Left ventricle myocardium superior (tissue), 1 donor: ENCODE results near the gene KRTAP10-10. TPM values are rescaled to one million over a fixed set of nuclear protein-coding genes. Genes with fewer than 3 reads are reported as not detected.
A peak's percentile ranks its signal among the peaks of the same experiment; 100 is the strongest.
"Not testable (repeated sequence)": the region's sequence is repeated elsewhere in the genome, so short reads cannot be mapped to it uniquely, and the experiment has no call there.

Source experiments
- ATAC-seq: fragments of 200-7000 bp; cut with Tn5 transposase; one replicate; pipeline ENCODE4 v1.9.1; 2020; ENCODE audit warnings: mild to moderate bottlenecking, moderate library complexity
- DNase-seq: peaks from one replicate; pipeline ENCODE4 v3.0.0-alpha.2; 2020
- intact Hi-C: fragments of 100-400 bp; cut with micrococcal nuclease; formaldehyde crosslinking; loops from one replicate; pipeline ENCODE4 v1.11.0; 2022
- total RNA-seq: library from RNA; stranded (reverse); fragmentation: NEBNext Ultra II Directional; extraction: Animal tissue kit (Norgen Biotek cat#: 25700); gene quantifications from one replicate; pipeline ENCODE4 v1.2.1, GENCODE V29; 2021
- donor health status: DM: no; HTN: yes; CAD: no; lungs with severe emphysema.

The KRTAP10-10 gene
- total RNA-seq, 1 donor from 2014 or later: not detected

DNA sequence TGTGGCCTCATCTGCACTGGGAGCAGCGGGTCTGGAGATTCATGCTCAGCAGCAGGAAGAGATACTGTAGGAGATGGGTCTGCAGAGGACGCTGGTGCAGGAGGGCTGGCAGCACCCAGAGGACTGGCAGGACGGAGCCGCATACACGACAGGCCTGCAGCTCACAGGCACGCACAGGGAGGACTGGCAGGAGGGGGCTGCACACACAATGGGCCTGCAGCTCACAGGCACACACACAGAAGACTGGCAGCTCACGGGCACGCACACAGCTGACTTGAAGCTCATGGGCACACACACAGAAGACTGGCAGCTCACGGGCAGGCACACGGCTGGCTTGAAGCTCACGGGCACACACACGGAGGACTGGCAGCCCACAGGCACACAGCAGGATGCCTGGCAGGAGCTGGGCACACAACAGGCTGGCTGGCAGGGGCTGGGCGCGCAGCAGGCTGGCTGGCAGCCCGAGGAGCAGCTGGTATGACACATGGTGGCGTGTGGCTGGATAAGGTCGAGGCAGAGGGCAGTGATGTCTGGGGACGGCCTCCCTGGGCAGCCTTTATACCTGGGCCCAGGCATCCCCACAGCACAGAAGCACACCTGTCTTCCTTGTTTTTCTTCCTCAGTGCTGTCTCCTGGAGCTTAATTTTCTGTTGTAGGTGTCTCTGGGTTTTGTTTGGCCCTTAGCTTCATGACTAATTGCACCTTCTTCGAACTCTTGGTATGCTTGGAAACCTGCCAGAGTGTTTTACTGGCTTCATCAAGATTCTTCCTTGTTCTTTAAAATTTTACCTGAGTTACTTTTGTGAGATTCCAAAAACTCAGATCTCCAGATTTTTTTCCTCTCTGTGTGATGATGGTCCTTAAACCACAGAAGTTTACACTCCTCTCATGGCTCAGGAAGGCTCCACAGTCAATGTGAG is 29.5 kb downstream of the KRTAP10-10 start, which contains the start of gene KRTAP12-2:
Gene KRTAP12-2 (minus strand): TSS at position 527 of the 920 bp plus-strand sequence. CDS start 41 bp downstream, at position 486.
- DNase-seq (peak; percentile 87), ATAC-seq (peak; percentile 100)
- intact Hi-C loops: no loop called here

DNA sequence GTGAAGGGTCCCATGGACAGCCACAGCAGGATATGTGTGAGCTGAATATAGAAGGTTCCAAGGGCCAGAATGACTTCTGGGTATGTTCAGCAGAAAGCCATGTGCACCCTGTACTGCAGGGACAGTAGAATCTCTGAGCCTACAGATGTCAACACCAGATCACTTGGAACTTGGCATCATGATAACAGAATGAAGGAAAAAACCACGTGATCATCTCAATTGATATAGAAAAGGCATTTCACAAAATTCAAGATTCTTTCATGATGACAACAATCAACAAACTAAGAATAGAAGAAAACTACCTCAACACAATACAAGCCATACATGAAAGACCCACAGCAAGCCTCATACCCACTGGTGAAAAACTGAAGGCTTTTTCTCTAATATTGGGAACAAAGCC is 30.5 kb downstream of the KRTAP10-10 start:
- no peak for DNase-seq

DNA sequence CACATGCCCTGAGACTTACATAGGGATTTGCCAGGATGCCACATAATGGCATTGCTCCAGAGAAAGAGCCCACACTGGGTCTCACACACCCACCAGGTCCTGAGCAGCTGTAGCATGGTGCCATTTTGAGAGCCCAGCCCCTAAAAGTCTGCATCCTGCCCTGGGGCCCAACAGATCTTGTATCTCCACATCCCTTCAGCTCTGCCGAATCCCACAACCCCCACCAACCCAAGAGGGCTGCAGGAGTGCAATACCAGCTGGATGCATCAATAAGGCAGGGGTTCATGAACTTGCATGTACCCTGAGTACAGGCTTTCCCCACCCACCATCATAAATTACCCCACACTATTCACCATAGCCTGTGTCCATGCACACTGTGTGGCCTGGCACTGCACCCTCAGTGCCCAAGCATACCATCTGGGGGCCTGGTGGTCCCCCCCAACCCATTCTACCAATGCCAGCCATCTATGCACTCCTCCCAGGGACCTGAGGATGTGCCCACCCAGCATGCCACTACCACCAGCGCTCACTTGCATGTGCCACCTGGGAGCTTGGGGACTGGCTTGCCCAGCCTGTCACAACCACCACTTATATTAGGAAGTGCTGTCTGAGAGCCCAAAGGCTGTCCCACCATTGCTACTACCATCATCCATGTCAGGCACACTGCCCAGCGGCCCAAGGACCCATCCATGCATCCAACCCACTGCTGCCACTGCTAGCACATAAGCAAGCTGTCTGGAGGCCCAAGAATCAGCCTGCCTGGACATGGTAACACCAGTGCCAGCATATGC is 33.7 kb downstream of the KRTAP10-10 start:
- intact Hi-C loops: no loop called here
- DNase-seq: no peak

More for the DNA sequence above, 30.5 kb downstream of the KRTAP10-10 start:
- intact Hi-C loops: no loop called here
- ATAC-seq: no peak

DNA sequence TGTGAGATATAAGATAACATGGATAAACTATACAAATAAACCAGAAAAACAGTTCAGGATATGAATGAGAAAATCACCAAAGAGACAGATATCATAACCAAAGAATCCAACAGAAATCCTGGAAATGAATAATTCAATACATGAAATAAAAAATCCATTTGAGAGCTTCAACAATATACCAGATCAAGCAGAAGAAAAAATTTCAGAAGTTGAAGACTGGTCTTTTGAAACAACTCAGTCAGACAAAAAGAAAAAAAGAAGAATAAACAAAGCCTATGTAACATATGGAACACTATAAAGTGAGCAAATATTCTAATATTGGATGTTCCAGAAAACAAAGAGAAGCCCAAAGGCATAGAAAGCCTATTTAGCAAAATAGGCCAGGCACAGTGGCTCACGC is 34.8 kb downstream of the KRTAP10-10 start:
- DNase-seq (no peak), ATAC-seq (no peak)
- intact Hi-C loops: no loop called here

More for the DNA sequence above, 33.7 kb downstream of the KRTAP10-10 start:
- ATAC-seq: no peak

DNA sequence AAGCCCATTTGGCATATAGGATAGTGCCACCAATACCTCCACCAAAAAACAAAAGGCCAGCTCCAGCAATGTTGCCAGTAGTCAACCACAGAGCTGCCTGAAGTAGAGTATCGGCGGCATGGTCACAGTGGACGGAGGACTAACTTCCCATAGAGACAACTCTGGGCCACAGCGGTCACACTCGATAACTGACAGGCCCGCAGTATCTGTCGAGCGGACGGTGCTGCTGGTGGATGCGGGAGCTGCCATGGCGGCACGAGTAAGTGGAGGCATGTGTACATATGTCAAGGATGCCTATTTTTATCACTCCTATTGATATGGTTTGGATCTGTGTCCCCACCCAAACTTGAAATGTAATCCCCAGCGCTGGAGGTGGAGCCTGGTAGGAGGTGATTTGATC is 40.7 kb downstream of the KRTAP10-10 start:
- intact Hi-C loops: no loop called here
- ATAC-seq (no peak), DNase-seq (no peak)

DNA sequence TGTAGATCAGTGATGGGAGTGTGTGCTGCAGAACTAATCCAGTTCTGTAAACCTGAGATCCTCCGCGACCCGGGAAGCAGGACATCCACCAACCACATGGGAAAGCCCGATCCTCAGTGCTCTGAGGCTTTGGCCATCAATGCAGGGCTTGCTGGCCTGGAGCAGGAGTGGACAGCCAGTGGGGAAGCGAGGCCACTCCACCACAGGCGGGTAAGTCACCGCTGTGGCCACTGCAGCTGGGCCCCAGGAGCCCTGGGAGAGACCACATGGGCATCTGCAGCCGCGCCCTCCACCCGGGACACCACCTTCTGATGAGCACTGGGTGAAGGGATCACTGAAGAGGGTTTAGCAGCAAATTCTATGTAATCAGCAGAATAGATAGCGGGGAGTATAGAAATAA is 44.0 kb downstream of the KRTAP10-10 start:
- intact Hi-C loops: no loop called here
- DNase-seq (no peak), ATAC-seq (no peak)

DNA sequence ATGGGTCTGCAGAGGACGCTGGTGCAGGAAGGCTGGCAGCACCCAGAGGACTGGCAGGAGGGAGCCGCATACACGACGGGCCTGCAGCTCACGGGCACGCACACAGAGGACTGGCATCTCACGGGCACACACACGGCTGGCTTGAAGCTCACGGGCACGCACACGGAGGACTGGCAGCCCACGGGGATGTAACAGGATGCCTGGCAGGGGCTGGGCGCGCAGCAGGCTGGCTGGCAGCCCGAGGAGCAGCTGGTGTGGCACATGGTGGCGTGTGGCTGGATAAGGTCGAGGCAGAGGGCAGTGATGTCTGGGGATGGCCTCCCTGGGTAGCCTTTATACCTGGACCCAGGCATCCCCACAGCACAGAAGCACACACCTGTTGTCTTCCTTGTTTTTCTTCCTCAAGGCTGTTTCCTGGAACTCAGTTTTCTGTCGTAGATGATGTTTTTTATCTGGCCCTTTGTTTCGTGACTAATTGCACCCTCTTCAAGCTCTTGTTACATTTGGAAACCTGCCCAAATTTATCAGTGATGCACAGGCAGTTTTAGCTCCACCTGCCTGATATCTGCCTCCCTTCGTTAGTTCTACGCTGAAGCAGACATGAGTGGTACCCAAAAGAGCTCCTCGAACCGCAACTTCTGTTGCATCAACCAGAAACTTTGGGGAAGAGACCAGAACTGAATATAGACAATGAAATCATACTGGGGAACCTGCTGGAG is 44.9 kb downstream of the KRTAP10-10 start, which contains the start of gene KRTAP12-1:
Gene KRTAP12-1 (minus strand): TSS at position 303 of the 719 bp plus-strand sequence. CDS start 40 bp downstream, at position 263.
- no peak for DNase-seq
- intact Hi-C loops: no loop called here
- peak; percentile 59 for ATAC-seq

DNA sequence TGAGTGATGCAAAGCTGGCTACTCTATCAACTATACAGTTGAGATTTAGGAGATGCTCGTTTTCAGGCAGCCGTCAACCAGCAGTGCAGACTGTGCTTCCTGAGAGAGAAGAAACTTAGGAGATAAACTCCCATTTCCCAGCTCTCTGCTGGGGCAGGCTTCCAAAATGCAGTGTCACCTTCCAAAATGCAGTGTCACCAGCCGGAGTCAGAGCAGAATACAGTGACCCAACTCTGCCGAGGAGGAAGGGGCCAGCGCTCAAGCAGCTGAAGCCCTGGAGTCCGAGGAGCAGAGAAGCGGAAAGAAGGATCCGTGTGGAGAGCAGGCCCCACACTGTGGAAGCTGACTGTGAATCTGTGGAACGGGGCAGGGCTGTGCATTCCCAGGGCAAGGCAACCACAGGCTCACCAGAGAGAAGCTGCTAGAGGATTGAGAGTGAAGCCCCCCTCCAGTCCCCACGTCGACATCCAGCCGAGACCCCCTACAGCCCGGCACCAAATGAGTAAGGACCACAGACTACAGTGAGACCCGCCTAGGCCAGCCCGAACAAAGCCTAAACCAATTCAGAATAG is 45.5 kb downstream of the KRTAP10-10 start:
- ATAC-seq: no peak
- intact Hi-C loops: no loop called here
- DNase-seq: no peak

DNA sequence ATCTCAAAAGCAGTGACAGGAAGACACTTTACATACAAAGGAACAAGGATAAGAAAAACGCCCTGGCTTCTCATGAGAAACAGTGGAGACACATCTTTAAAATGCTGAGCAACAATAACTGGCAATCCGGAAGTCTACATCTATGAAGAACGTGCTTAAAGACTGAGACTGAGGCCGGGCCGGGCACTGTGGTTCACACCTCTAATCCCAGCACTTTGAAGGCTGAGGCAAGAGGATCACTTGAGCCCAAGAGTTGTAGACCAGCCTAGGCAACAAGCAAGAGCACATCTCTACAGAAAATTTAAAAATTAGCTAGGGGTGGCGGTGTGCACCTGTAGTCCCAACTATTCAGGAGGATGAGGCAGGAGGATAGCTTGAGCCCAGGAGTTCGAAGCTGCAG is 46.9 kb downstream of the KRTAP10-10 start:
- ATAC-seq (no peak), DNase-seq (no peak)
- intact Hi-C loops: no loop called here

DNA sequence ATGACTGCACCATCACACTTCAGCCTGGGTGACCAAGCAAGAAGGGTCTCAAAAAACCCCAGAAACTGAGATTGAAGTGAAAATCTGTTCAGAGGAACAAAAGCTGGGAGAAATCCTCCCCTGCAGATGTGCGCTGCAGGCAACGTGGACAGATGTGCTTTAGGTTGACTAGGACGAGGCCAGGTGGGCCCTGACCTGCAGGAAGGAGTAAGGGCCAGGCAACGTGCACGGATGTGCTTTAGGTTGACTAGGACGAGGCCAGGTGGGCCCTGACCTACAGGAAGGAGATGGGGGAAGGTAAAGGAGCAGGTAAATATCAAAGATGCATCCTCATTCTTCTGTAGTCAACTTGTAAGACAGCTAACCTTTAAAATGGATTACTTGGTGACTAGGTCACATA is 47.3 kb downstream of the KRTAP10-10 start:
- intact Hi-C loops: no loop called here
- DNase-seq (no peak), ATAC-seq (no peak)

DNA sequence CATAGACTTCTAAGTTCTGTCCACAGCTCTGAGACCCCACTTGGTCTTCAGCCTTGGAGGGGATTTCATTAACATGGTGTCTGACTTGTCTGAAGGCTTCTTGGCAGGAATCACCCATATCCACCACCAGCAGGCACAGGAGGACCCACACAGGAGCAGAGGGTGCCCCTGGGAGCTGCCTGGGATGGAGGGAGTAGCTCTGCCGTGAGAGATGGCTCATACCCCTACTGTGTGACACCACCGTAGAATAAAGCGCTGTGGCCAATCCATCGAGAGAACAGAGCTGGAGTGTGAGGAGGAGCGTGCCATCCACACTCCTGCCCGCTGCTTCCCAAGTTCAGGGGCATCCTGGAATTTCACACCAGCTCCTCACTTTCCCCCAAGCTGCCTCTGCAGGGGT is 47.9 kb downstream of the KRTAP10-10 start:
- ATAC-seq, intact Hi-C loops: not testable (repeated sequence)

DNA sequence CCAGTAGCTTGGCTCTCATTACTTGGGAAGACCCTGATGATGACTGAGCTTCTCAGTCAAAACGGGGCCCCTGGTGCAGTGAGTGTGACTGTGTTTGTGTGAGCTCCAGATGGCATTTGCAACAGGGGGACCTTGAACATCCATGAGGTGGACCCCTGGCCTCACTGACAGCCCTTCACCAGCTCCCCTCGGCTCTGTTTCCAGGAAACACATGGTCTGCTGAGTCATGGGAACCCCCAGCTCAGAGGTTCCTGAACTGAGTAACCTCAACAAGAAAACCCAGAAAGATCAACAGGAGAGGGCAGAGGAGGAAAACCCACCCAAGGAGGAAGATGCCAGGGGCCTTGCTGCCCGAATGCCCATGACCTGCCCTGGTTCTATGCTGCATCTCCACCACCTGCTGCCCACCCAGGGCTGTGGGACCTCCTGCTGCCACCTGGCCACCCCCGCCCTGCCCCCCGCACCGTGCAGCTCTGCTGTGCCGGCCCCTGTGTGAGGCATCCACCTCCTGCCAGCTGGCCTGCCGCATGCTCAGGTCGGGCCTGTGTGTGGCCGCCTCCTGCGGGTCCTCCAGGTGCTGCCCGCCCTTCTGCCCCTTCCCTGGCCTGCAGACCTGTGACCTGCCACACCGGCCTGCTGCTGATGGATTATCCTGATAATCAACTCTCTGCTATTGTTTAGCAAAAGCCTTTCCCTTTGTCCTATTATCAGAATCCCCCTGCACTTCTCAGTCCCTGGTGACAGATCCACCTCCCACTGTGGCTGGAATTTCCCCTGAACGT is 49.0 kb downstream of the KRTAP10-10 start:
- no peak for ATAC-seq
- intact Hi-C loops: no loop called here
- no peak for DNase-seq

More for the DNA sequence above, 47.9 kb downstream of the KRTAP10-10 start:
- not testable (repeated sequence) for DNase-seq

DNA sequence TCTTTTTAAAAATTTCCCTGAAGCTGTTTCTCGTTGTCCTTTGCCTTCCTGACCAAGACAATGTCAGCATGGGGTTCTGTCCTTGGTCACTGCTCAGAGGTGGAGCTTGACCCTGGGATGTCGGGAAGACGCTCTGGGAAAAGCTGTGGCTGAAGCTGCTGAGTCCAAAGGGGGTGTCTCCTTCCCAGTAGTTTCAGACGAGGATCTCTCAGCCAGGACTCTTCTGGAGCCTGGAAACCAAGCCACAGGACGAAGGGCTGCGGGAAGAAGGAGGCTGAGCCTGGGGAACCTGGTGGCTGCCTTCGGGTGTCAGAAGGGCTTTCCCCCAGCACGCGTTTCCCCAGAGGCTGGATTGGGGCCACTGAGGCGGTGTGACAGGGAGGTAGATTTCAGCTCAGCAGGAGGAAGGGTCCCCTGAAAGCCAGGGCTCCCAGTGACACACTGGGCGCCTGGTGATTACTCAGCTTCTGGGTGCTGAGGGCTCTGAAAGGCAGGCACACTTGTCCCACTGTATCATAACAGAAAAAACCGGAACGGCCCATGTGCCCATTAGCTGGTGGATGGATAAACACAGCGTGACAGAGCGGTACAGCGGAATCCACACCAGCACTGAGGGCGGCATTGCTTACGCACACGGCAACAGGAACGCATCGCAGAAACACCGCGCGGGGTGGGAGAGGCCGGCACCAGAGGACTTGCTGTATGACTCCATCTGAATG is 49.8 kb downstream of the KRTAP10-10 start:
- DNase-seq: no peak
- ATAC-seq: no peak
- intact Hi-C loops: no loop called here

DNA sequence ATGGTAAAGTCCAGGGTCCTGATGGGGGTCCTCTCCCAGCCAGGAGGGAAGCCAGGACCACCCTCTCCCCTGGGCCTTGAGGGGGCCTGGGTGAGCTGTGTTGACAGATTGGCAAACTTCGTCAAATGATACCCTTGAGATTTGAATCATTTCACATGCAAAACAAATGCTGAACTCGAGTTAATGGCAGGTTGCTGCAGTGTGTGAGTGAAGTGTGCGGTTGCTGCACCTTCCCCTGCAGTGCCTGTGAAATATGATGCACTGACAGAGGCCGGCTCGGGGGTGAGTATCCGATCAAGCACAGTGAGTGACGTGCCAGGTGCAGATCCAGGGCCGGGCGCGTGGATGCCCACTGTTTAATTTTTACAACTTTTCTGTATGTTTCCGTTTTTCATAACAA is 50.5 kb downstream of the KRTAP10-10 start:
- ATAC-seq: no peak
- intact Hi-C loops: no loop called here
- no peak for DNase-seq
